BLaER1 treated with 17β-estradiol and CSF1 and Interleukin-3, amounts not matched to agents 10 nM and 100 nM (cell line): ENCODE results near the gene ADGRL3.

ENCODE experiments used
- H3K27ac ChIP-seq, 11 experiments: shearing (Covaris generic); formaldehyde crosslinking; 2 replicates each; pipeline ENCODE4 v1.8.1; 2022
- H3K27me3 ChIP-seq, 11 experiments: shearing (Covaris generic); formaldehyde crosslinking; 2 replicates each; pipeline ENCODE4 v1.8.1; 2022
- H3K36me3 ChIP-seq, 11 experiments: shearing (Covaris generic); formaldehyde crosslinking; 2 replicates each; pipeline ENCODE4 v1.8.1; 2022
- H3K4me1 ChIP-seq, 10 experiments: shearing (Covaris generic); formaldehyde crosslinking; 2 replicates each; pipeline ENCODE4 v1.8.1; 2022
- H3K4me2 ChIP-seq, 11 experiments: shearing (Covaris generic); formaldehyde crosslinking; 2 replicates each; pipeline ENCODE4 v1.8.1; 2022
- H3K4me3 ChIP-seq, 10 experiments: shearing (Covaris generic); formaldehyde crosslinking; 2 replicates each; pipeline ENCODE4 v1.8.1; 2022
- H3K9ac ChIP-seq, 11 experiments: shearing (Covaris generic); formaldehyde crosslinking; 2 replicates each; pipeline ENCODE4 v1.8.1; 2022
- H3K9me3 ChIP-seq, 11 experiments: shearing (Covaris generic); formaldehyde crosslinking; replicated peaks in 1 of 11; 2 replicates each; pipeline ENCODE4 v1.8.1; 2022
- H4K20me1 ChIP-seq, 11 experiments: shearing (Covaris generic); formaldehyde crosslinking; 2 replicates each; pipeline ENCODE4 v1.8.1; 2022
- Cebpa-rat ChIP-seq, 11 experiments: shearing (Covaris generic); IDR thresholded peaks; 2 replicates each; pipeline ENCODE4 v1.8.1; 2022

The ADGRL3 gene

GRCh38 chr4:61318431-61318830 lies 118.3 kb downstream of the ADGRL3 start:
- no peak overlapping the region for H3K4me3 ChIP-seq
- no peak overlapping the region for H3K27ac ChIP-seq
- H4K20me1 ChIP-seq, result no peaks in the 10 kb centered on the region
- no peaks in the 10 kb centered on the region for H3K4me1 ChIP-seq
- TF ChIP-seq Cebpa-rat (IDR thresholded peaks at IDR 0.05), result no peak
- H3K36me3 ChIP-seq, result no peaks in the 10 kb centered on the region
- no peaks in the 10 kb centered on the region for H3K27me3 ChIP-seq
- no peak overlapping the region for H3K4me2 ChIP-seq
- H3K9ac ChIP-seq, result no peak overlapping the region
- peaks cover 0 to 5% (median 0%) of the 10 kb centered on the region in 11 experiments; a peak in 3 of 22 replicates for H3K9me3 ChIP-seq

- H3K9me3 ChIP-seq, result peaks cover 0 to 12% (median 5%) of the 10 kb centered on the region in 11 experiments; a peak in 6 of 22 replicates
- no peak for TF ChIP-seq Cebpa-rat (IDR thresholded peaks at IDR 0.05)
- H3K4me3 ChIP-seq, result no peak overlapping the region
- H3K27me3 ChIP-seq, result no peaks in the 10 kb centered on the region
- no peaks in the 10 kb centered on the region for H3K4me1 ChIP-seq
- no peak overlapping the region for H3K27ac ChIP-seq
- H3K9ac ChIP-seq, result no peak overlapping the region
- no peaks in the 10 kb centered on the region for H3K36me3 ChIP-seq
- no peak overlapping the region for H3K4me2 ChIP-seq
- no peaks in the 10 kb centered on the region for H4K20me1 ChIP-seq
Observed at GRCh38 chr4:61319156-61319555, 119.0 kb downstream of the ADGRL3 start.

DNA sequence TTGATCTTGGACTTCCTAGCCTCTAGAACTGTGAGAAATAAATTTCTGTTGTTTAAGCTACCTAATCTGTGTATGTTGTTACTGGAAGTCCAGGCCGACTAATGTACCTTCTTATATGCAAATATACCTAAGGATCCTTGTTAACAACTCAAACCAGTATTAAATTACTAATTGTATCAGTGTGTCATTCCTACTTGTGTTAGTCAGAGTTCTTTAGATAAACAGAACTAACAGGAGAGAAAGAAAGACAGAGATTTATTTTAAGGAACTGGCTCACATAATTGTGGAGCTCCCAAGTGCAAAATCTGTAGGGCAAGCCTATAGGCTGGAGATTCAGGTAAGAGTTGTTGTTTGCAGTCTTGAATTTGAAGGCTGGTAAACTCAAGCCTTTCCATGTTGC lies 120.0 kb downstream of the ADGRL3 start:
- Histone ChIP-seq H3K9me3 (peaks cover 0 to 12% (median 5%) of the 10 kb centered on the region in 11 experiments; a peak in 6 of 22 replicates), H3K27ac (no peak overlapping the region), H3K4me3 (no peak overlapping the region), H3K27me3 (no peaks in the 10 kb centered on the region), H3K36me3 (no peaks in the 10 kb centered on the region), H3K9ac (no peak overlapping the region), H3K4me1 (no peaks in the 10 kb centered on the region), H3K4me2 (no peak overlapping the region), H4K20me1 (no peaks in the 10 kb centered on the region)
- no peak for TF ChIP-seq Cebpa-rat (IDR thresholded peaks at IDR 0.05)

- Histone ChIP-seq H3K4me1 (no peaks in the 10 kb centered on the region), H3K36me3 (no peaks in the 10 kb centered on the region), H4K20me1 (no peaks in the 10 kb centered on the region), H3K9ac (no peak overlapping the region), H3K9me3 (peaks cover 0 to 12% (median 5%) of the 10 kb centered on the region in 11 experiments; a peak in 6 of 22 replicates), H3K27me3 (no peaks in the 10 kb centered on the region), H3K27ac (no peak overlapping the region), H3K4me2 (no peak overlapping the region), H3K4me3 (no peak overlapping the region)
- TF ChIP-seq Cebpa-rat (IDR thresholded peaks at IDR 0.05), result no peak
Observed at GRCh38 chr4:61320631-61321030, 120.5 kb downstream of the ADGRL3 start.

- Histone ChIP-seq H3K4me2 (no peak overlapping the region), H3K4me3 (no peak overlapping the region), H3K9ac (no peak overlapping the region), H3K9me3 (peaks cover 0 to 7% (median 0%) of the 10 kb centered on the region in 11 experiments; a peak in 2 of 22 replicates), H4K20me1 (no peaks in the 10 kb centered on the region), H3K27ac (no peak overlapping the region), H3K27me3 (no peaks in the 10 kb centered on the region), H3K36me3 (no peaks in the 10 kb centered on the region), H3K4me1 (no peaks in the 10 kb centered on the region)
- no peak for TF ChIP-seq Cebpa-rat (IDR thresholded peaks at IDR 0.05)
Observed at GRCh38 chr4:61332693-61333092, 132.6 kb downstream of the ADGRL3 start.

- no peaks in the 10 kb centered on the region for H3K36me3 ChIP-seq
- H3K4me1 ChIP-seq, result no peaks in the 10 kb centered on the region
- no peaks in the 10 kb centered on the region for H3K27me3 ChIP-seq
- H3K9ac ChIP-seq, result no peak overlapping the region
- H4K20me1 ChIP-seq, result no peaks in the 10 kb centered on the region
- no peak for TF ChIP-seq Cebpa-rat (IDR thresholded peaks at IDR 0.05)
- H3K4me2 ChIP-seq, result no peak overlapping the region
- no peak overlapping the region for H3K4me3 ChIP-seq
- H3K27ac ChIP-seq, result no peak overlapping the region
- H3K9me3 ChIP-seq, result peaks cover 0 to 7% (median 0%) of the 10 kb centered on the region in 11 experiments; a peak in 2 of 22 replicates
Observed at GRCh38 chr4:61333490-61333889, 133.4 kb downstream of the ADGRL3 start.

DNA sequence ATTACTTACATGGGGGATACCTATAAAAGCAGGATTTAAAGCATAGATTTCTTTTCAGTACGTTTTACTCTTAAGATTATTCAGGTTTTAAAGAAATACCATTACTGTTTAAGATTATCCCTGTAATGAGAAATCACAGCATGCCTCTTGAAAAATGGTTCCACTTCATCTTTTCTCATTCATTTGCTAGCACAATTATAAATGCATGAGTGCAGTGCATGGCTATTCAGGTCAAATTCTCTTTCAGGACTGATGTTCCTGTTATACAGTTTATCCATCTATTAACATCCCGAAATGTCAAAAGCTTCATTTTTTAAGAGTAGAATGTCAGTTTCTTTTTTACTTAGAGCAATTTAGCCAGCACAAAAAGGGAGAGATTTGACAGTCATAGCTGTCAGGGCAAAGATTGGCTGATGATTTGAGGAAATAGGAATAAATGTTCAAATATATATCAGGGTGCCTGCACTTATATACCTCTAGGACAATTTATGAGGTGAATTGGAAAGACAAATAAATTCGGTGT lies 135.2 kb downstream of the ADGRL3 start:
- H3K4me1 ChIP-seq, result no peaks in the 10 kb centered on the region
- no peaks in the 10 kb centered on the region for H3K36me3 ChIP-seq
- no peak overlapping the region for H3K4me3 ChIP-seq
- H3K9me3 ChIP-seq, result peaks cover 0 to 6% (median 0%) of the 10 kb centered on the region in 11 experiments; a peak in 2 of 22 replicates
- no peak for TF ChIP-seq Cebpa-rat (IDR thresholded peaks at IDR 0.05)
- H4K20me1 ChIP-seq, result no peaks in the 10 kb centered on the region
- no peak overlapping the region for H3K9ac ChIP-seq
- H3K27ac ChIP-seq, result no peak overlapping the region
- H3K4me2 ChIP-seq, result no peak overlapping the region
- H3K27me3 ChIP-seq, result no peaks in the 10 kb centered on the region

GRCh38 chr4:61336488-61336887 lies 136.4 kb downstream of the ADGRL3 start:
- TF ChIP-seq Cebpa-rat (IDR thresholded peaks at IDR 0.05), result no peak
- Histone ChIP-seq H3K9ac (no peak overlapping the region), H4K20me1 (no peaks in the 10 kb centered on the region), H3K9me3 (no peaks in the 10 kb centered on the region), H3K4me2 (no peak overlapping the region), H3K4me3 (no peak overlapping the region), H3K4me1 (no peaks in the 10 kb centered on the region), H3K36me3 (no peaks in the 10 kb centered on the region), H3K27me3 (no peaks in the 10 kb centered on the region), H3K27ac (no peak overlapping the region)

DNA sequence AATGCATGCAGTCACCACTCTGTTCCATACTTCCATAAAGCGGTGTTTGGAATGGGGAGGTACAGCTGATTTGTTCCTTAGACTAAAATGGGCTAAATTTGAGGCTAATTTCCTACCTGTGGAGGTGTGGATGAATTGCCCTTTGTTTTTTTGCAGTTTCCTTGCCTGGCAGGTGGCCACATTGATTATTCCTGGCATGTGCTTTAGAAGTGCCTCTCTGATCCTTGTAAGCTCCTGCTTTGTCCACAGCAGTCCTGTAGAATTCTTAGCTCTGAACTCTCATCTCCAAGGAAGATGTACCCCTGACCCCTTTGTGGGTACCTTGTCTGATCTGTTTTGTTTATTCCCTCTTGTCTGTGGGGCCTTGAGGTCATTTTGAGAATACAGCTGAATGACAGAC lies 136.8 kb downstream of the ADGRL3 start:
- no peak overlapping the region for H3K4me3 ChIP-seq
- no peaks in the 10 kb centered on the region for H3K4me1 ChIP-seq
- no peaks in the 10 kb centered on the region for H4K20me1 ChIP-seq
- H3K27me3 ChIP-seq, result no peaks in the 10 kb centered on the region
- H3K36me3 ChIP-seq, result no peaks in the 10 kb centered on the region
- no peak overlapping the region for H3K27ac ChIP-seq
- TF ChIP-seq Cebpa-rat (IDR thresholded peaks at IDR 0.05), result no peak
- no peak overlapping the region for H3K9ac ChIP-seq
- H3K4me2 ChIP-seq, result no peak overlapping the region
- H3K9me3 ChIP-seq, result no peaks in the 10 kb centered on the region

DNA sequence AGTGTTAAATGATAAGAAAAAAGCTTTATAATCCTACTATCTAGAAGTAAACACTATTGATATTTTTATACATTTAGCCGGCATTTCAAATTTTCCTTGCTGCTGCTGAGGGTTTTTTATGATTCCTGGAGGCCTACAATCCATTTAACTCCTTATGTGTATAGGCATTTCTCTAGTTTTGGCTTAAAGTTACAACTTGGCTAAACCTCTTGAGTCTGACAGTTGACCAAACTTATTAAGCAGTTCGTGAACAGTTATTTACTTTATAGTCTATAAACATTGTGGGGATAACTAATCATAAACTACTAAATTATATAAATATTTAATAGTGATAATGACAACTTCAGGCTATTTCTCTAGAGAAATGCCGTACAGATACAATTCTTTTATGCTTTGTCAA lies 141.9 kb downstream of the ADGRL3 start:
- H3K4me1 ChIP-seq, result no peaks in the 10 kb centered on the region

More for the DNA sequence above, 141.9 kb downstream of the ADGRL3 start:
- Histone ChIP-seq H3K4me2 (no peak overlapping the region), H3K36me3 (no peaks in the 10 kb centered on the region), H3K9ac (no peak overlapping the region), H3K9me3 (no peaks in the 10 kb centered on the region), H3K4me3 (no peak overlapping the region), H4K20me1 (no peaks in the 10 kb centered on the region), H3K27me3 (no peaks in the 10 kb centered on the region), H3K27ac (no peak overlapping the region)
- no peak for TF ChIP-seq Cebpa-rat (IDR thresholded peaks at IDR 0.05)
